HPDE6-E6E7 (cell line): ENCODE measurements around the gene CADM4.
A peak's percentile ranks its signal among the peaks of the same experiment; 100 is the strongest.

Experiments
- DNase-seq: peaks from one replicate; pipeline ENCODE4 v3.0.0; 2011; ENCODE audit warnings: missing footprints; ENCODE audit errors: extremely low spot score

CADM4 gene

DNA sequence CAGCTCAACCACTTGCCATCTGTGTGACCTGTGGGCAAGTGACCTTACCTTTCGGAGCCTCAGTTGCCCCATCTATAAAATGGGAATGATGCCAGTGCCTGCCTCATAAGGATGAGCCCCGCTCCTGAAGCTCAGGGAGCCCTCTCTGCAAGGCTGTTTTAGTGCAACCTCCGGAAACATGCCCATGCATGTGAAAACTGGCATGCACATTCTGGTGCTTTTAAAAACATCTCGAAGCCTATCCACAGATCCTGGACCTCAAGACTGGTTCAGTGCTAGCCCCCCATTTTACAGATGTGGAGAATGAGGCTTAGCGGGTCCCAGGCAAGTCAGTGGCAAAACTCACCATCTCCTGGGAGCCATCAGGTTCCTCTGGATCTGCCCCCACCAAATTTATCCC lies 5.6 kb downstream of the CADM4 start:
- DNase-seq = no peak

DNA sequence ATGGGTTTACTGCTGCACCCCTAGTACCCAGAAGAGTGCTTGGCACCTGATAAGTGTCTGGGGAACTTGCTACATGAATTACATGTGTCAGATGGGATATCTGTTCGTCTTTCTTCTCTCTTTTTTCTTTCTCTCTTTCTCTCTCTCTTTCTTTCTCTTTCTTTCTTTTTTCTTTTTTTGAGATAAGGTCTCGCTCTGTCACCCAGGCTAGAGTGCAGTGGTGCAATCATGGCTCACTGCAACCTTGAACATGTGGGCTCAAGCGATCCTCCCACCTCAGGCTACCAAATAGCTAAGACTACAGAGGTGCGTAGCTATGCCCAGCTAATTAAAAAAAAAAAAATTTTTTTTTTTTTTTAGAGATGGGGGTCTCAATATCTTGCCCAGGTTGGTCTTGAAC lies 6.1 kb downstream of the CADM4 start:
- no peak for DNase-seq

DNA sequence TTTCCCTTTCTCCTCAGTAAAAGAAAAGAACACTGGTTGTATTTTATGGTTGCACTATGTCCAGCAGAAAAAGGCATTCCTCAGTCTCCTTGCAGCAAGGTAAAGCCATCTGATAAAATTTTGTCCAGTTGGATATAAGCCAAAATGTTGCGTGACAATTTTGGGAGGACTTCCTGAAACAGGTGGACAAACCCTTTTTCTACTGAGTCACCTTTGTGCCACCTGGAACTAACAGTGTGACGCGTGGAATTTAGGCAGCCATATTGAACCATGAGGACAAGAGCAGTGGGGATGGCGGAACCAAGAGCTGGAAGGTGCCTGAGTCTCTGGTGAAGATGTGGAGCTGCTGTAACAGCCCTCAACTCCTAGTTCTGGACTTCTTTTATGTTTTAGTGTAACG lies 8.2 kb downstream of the CADM4 start:
- DNase-seq = no peak

DNA sequence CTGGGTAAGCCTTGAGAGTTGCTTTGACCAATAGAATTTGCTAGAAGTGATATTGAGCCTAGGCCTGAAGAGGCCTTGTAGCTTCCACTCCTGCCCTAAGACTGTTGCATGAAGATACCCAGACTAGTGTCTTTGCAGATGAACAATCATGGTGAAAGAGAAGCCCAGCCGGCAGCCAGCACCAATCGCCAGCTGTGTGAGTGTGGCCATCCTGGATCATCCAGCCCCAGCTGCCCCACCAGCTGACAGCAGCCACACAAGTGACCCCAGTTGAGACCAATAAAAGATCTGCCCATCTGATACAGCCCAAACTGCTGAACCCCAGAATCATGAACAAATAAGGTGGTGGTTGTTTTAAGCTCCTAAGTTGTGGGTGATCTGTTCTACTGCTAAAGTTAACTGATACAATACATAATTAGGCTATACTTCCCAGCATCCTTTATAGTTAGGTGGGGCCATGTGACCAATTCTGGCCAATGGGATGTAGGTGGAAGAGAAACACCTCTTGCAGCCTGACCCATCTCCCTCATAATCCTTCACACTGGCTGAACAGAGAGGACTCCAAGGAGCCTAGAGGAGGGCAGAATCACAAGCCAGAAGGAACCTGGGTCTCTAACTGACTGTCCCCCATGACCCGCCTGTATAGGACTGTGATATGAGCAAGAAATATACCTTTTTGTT lies 10.9 kb downstream of the CADM4 start:
- no peak for DNase-seq

DNA sequence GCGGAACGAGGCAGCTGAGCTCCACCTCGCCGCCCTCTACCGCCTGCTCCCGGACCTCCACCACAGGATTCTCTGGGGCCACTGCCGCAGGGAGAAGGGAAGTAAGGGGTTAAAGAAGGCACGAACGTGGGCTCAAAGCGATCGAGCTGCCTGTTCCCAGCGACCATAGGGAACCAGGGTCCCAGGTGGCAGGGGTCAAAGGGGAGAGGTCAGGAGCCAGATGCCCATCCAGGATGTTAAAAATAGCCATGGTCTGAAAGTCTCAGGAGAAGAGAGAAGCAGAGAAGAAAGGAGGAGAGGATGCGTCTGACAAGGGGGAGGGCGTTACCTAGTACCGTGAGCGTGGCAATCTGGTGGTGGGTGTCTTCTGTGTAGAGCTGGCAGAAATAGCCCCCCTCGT lies 12.8 kb downstream of the CADM4 start:
- no peak for DNase-seq

DNA sequence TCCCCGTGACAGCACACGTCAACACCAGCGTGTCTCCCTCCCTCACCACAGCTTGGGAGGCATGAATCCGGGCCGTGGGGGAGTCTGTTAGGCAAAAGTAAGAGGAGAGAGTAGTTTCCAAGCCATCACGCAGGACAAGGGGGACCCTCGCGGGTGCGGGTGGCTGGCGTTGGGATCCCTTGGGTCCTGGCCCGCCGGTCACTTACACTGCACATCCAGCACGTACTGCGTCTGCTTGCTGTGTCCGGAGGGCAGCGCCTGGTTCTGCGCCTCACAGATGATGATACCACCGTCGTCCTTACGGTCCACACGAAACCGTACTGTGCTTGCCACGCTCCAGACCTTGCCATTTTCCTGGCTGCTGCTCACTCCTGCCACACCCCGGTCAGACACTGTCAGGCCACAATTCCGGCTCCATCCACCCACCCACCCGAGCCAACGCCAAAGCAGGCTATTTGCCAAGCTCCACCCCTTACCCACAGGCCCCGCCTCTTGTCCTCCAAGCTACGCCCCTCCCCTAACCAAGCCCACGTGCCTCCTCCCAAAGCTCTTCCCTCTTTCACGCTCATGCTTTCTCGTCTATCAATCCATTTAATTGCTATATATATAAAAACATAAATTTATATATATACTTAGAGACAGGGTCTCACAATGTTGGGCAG lies 13.6 kb downstream of the CADM4 start:
- DNase-seq = no peak

DNA sequence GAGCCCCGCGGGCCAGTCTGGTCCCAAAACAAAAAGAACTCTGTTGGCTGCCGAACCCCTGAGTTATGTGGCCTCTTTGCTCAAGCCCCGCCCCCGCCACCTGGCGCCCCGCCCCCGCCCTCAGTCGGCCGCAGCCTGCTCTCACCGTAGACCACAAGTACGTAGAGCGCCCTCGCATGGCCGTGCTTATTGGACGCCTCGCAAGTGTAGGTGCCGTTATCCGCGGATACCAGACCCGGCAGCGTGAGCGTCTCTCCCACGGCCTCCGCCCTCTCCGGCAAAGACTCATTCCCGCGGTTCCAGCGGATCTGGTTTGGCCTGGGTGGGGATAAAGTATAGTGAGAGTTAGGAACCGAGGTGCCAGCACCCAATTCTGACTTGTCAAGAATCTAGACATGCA lies 14.7 kb downstream of the CADM4 start:
- no peak for DNase-seq

DNA sequence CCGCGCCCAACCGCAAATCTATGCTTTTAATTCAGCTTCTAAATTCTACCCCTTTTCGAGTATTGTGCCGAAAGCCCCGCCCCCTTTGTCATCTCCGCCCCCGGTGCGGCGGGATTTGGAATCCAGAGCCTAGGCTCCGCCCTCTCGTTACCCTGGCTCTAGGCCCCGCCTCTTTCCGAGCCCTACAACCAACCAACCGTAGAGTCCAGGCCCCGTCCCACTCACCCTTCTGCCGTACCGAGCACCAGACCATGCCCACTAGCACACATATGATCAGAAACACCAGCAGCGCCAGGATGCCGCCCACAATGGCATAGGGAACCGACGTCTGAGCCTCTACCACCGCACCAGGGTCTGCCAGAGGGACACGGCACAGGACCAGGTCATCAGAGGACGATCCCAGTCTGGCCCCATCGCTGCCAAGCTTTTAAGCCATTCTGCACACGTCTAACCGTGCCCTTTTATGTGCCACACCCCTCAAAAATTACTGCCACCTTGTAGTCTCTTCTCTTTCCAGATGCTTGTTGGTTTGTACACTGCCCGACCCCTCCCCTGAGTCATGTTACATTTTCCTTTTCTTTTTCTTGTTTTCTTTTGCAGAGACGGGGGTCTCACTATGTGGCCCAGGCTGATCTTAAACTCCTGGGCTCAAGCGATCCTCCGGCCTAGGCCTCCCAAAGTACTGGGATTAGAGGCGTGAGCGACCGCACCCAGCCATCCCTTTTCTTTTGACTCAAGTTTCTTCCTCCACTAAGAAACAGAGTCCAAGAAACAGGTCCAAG lies 15.6 kb downstream of the CADM4 start:
- no peak for DNase-seq

DNA sequence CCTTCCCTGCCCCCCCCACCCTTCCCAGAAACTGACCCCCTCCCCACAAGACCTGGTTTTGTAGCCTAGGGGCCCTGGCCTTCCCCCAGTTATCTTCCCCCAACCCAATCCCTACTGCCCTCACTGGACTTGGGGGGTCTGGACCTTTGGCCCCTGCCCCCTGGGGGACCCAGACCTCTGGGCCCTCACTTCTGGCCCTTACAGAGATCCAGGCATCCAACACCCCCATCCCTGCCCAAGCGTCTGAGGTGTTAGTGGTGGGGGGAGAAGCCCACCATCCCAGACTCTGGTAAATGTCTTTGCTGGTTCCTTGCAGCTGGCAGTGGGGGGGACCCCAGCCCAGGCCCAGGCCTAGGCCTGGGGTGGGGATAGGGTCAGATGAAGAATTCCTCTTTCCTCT lies 16.7 kb downstream of the CADM4 start:
- DNase-seq = no peak

DNA sequence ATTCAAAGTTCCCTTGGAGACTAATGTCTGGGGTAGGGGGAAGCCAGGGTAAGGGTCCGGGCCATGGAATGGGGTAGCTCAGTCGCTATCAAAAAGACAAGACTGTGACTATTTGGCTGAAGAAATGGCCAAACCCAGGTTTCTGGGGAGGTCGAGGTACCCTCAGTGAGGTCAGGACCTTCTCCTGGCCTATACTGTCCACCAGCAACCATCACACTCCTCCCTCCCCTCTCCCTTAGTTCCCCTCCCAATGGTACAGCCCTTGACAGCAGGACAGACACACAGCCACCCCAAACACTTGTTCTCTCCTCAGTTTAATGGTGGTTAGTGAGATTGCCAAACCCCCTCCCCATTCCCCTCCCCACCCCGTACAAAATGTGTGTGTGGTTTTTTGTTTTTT lies 17.6 kb downstream of the CADM4 start:
- DNase-seq = no peak

DNA sequence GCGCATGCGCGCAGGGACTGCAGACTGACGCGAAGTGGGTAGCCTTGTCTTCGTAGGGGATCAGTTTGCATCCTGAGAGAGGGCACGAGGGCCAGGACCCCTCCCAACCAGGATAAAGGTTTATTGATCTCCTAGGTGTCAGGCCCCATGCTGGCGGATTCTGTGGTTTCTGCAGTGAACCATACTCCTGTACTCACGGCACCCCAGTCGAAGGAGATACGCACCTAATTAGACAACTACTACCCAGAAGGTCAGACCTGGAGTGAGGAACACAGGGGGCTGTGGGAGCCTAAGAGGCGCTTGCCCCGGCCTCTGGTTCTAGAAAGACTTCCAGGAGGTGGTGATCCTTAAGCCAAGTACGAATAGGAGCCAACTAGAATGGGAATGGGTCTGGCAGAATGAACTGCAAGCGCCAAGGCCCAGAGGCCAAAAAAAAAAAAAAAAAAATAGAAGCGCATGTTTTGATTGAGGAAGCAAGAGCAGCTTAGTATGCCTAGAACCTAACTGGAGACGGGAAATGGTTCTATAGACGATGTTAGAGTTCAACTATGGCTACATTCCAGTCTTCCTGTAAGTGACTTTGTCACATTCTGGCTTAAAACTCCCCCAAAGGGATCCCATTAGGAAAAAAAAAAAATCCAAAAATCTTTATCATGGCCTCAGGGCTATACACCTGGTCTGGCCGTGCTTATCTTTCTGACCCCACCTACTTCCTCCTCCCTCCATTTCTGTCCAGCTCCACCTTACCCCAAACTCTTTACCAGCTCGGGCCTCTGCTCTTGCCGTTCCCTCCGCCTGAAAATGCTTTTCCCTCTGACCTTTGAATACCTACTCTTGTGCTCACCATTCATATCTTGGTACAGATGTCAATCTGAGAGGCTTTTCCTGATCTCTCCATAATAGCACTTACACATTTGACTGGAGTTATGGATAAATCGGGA lies 19.3 kb downstream of the CADM4 start:
- no peak for DNase-seq

DNA sequence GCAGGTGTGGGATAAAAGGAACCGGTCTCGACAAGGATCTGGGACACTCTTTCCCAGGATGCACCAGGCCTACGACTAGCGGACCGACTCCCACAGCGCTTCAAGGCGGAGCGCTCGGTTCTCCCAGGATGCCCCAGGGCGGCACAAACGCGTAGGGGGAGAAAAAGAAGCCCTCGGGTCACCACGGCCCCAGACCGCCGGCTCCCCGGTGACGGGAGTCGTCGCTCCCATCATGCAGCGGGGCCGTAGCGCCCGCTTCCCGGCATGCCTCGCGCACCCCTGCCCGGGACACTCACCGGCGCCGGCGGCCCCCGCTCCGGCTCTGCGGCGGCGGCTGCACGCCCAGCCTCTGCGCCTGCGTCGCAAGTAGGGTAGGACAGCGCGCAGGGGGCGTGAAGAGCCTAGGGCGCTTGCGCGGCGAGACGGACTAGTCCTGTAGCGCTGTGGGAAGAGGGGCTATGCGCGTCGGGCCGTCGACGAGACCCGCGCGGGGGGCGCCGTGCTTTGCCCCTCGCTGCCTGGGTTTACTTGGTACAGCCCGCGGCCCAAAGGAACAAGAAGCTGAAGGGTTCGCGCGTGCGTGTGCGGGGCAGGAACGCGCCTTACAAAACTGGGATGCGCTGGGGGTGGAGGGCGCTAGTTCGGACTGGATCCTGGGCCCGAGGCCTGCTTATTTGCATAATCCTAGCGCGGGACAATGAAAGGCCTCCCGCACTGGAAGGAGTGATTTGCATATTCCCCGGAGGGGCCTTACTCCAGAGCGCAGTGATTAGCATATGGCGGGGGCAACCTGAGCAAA lies 20.2 kb downstream of the CADM4 start, which contains the start of gene ZNF428:
Gene ZNF428 (minus strand): TSS at position 368 of the 799 bp plus-strand sequence. CDS start 5,325 bp downstream, outside the sequence.
- peak; percentile 84 for DNase-seq

DNA sequence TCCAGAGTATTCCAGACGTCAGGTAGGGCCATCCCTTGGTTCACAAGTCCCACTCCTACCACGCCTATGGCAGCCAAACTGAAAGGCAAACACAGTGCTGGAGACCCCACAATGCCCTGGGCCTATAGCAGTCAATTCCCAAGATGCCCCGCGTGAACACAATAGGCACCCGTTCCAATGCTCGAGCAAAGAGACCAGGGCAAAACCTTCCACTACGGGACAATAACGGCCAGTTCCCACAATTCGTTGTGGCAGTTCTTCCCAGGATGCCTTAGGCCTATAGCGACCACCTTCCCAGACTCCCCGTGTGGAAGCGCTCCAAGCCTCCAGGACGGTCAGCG lies 20.8 kb downstream of the CADM4 start:
- no peak for DNase-seq

DNA sequence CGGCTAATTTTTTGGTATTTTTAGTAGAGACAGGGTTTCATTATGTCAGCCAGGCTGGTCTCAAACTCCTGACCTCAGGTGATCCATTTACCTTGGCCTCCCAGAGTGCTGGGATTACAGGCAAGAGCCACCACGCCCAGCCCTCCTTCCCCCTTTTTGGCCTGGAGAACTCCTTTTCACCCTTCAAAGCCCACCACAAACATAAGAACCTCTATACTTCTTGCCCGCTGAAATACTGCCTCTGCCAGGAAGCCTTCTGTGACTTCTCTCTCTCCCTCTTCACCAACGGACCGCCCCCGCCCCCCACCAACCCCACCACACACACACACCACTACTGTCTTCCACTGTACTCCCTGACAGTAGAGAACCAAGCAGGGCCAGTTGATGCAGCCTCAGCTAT lies 22.7 kb downstream of the CADM4 start:
- no peak for DNase-seq

DNA sequence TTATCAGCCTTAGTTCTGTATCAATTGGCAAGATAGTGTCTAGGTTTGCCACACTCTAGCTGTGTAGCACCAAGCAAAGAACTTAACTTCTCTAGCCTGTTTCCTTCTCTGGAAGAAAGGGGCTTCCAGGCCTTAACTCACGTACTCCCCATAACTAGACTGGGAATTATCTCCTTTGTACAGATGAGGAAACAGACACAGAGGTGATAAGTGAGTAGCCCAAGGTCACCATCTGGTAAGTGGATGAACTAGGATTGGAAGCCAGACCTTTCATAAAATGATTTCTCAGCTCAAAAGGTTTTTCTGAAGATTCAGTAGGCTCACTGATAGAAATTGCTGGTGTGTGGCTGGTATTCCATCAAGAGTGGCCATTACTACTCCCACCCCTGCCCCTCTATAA lies 23.3 kb downstream of the CADM4 start:
- no peak for DNase-seq

DNA sequence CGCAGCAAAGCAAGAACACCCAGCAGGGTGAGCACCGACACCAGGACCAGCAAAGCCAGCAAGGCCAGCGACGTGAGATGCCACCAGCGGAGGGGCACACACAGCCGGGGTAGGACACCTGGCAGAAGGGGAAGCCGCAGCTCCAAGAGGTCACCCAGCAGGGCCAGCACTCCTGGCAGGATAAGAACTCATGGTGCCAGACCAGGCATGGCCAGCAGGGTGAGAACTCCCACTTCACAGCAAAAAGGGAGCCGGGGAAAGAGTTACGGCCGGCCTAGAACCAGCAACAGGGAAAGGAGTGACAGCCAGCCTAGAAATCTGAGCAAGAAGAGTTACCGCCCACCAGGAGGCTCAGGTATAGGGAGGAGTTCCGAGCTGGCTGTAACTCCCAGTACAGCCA lies 27.3 kb downstream of the CADM4 start:
- no peak for DNase-seq

DNA sequence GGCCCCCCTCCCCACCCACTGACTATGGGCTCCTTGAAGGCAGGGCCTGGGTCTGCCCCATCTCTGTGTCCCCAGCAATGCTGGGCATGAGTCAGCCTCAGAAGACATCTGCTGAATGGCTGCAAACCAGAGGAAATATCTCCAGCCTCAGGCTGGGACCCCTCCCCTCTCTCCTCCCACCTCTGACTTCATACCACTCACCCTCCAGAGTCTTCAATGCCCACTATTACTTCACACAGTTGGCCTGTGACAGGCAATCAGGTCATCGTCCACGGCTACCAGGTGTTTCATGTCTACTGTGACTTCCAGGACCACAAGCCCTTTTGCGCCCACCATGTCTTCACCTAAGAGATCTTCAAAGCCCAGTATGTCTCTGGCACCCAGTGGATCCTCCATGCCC lies 27.9 kb downstream of the CADM4 start, which contains the start of gene SRRM5:
Gene SRRM5 (plus strand): TSS at position 301 of the 400 bp plus-strand sequence. CDS start 34 bp downstream, at position 335.
- no peak for DNase-seq

DNA sequence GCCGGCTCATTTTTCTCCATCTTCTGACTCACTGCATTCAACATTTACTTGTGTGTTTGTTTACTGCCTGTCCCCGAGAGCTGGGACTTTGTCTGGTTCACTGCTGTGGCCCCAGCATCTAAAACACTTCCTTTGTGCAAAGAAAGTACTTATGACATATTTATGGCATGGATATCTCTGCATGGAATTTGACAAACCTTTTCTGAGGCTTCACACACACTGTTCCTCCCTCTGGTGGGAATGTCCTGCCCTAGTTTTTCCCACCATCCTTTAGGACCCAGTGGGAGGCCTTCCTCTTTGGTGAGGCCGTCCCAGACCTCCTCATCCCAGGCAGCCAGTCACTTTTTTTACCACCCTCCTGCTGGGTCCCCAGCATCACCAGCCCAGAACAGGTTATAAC lies 29.2 kb downstream of the CADM4 start:
- DNase-seq = no peak

DNA sequence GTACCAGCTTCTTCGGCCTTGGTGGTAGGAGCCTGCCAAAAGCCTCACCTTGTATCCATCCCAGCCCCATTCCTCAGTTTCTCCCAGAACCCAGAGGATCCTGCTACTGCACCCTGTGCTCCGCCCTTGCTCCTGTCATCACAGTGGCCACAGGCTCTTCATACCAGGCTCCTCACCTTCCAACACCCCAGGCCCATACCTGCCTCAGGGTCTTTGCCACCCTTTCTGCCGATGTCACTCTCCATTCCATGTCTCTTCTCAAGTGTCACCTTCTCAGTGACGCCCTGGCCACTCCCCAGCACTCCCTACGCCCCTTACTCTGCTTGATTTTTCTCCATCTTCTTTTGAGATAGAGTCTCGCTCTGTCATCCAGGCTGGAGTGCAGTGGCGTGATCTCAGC lies 29.8 kb downstream of the CADM4 start:
- DNase-seq = no peak

DNA sequence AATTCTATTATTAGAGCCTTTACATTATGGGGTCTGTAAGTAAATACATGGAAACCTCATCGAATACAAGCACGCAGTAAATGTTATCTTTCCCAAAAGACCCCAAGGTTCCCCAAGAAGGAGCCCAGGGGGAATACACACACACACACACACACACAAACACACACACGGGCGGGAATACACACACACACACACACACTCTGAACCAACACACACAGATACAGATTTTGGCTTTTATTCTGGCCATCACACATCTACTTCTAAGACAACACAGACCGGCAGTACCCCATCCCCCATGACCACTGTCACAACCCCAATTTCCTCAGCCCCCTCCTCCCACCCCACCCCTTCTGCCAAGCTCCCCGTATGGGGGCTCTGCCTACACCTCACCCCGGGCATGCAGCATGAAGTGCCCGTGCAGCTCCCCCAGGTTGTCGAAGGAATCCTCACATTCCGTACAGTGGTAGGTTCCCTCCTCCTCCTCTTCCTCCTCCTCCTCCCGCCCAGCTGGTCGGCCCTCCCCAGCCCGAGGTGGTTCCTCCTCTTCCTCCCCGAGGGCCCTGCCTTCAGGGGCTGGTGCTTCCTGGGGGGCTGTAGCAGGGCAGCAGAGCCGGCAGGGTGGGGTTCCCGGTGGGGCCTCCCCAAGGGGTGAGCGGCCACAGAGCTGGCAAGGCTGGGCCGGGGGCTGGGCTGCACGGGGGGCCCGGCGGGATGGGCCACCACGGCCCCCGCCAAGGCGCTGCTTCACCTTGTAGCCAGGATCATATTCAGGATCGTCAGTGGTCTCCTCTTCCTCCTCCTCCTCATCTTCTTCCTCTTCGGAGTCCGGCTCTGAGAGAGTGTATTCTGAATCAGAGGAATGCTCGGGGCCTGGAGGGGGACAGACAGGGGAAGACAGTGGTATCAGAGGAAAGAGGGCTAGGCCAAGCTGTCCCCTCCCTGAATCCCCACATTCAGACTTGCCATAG lies 32.1 kb downstream of the CADM4 start:
- no peak for DNase-seq
